PC-3 (cell line): ENCODE results near the gene IRF1. TPM values are rescaled to one million over a fixed set of nuclear protein-coding genes. Genes with fewer than 3 reads are reported as not detected.

Experiments used
- ATAC-seq: fragments of 200-7000 bp; cut with Tn5 transposase; 2 replicates; pipeline ENCODE4 v1.9.1; 2020; ENCODE audit warnings: mild to moderate bottlenecking, moderate library complexity
- BruUV-seq: library from RNA; stranded (reverse); fragments of 400-500 nt; replicated peaks from 2 replicates; lab custom pipeline; 2021; lab: Mats Ljungman, UMichigan
- CTCF ChIA-PET: fragments of 300-600 bp; sonication (Branson Sonifier 250); formaldehyde crosslinking; loops from one replicate; lab custom pipeline; 2022; ENCODE audit warnings: antibody characterized with exemption; lab: Charles Lee
- POLR2A ChIA-PET: fragments of 300-600 bp; sonication (Branson Sonifier 250); formaldehyde crosslinking; loops from one replicate; lab custom pipeline; 2022; ENCODE audit warnings: antibody characterized with exemption; ENCODE audit not compliant: unreplicated experiment; lab: Charles Lee
- DNase-seq: peaks from one replicate; pipeline ENCODE4 v3.0.0-alpha.2; 2015
- H2AFZ ChIP-seq: fragments of 300-600 bp; sonication (generic); 2 replicates; pipeline ENCODE4 v1.6.0; 2016; ENCODE audit warnings: antibody characterized with exemption, low read length
- H3F3A ChIP-seq: fragments of 300-600 bp; sonication (generic); one replicate; pipeline ENCODE4 v1.6.0; 2017; ENCODE audit warnings: antibody characterized with exemption, low read length, control low read depth, mild to moderate bottlenecking; ENCODE audit not compliant: unreplicated experiment
- H3K27ac ChIP-seq: fragments of 300-600 bp; sonication (generic); 2 replicates; pipeline ENCODE4 v1.5.1; 2016; ENCODE audit warnings: mild to moderate bottlenecking, low read length
- H3K27me3 ChIP-seq: fragments of 300-600 bp; sonication (generic); 2 replicates; pipeline ENCODE4 v1.6.1; 2016; ENCODE audit warnings: low read length, mixed read lengths
- H3K36me3 ChIP-seq: fragments of 300-600 bp; sonication (generic); 2 replicates; pipeline ENCODE4 v1.6.1; 2016; ENCODE audit warnings: low read depth, mixed run types, low read length, mixed read lengths
- H3K4me1 ChIP-seq: fragments of 300-600 bp; sonication (generic); 2 replicates; pipeline ENCODE4 v1.5.1; 2016; ENCODE audit warnings: low read length; ENCODE audit not compliant: insufficient read depth
- H3K4me2 ChIP-seq: fragments of 300-600 bp; sonication (generic); 2 replicates; pipeline ENCODE4 v1.6.0; 2016; ENCODE audit warnings: low read length
- H3K4me3 ChIP-seq: fragments of 300-600 bp; sonication (generic); 2 replicates; pipeline ENCODE4 v1.5.1; 2016; ENCODE audit warnings: mild to moderate bottlenecking, low read length, mixed read lengths
- H3K79me2 ChIP-seq: fragments of 300-600 bp; sonication (generic); 2 replicates; pipeline ENCODE4 v1.6.1; 2017; ENCODE audit warnings: low read length, mixed read lengths
- H3K9ac ChIP-seq: fragments of 300-600 bp; sonication (generic); 2 replicates; pipeline ENCODE4 v1.6.0; 2016; ENCODE audit warnings: mild to moderate bottlenecking, low read length
- H3K9me2 ChIP-seq: fragments of 300-600 bp; sonication (generic); replicated peaks from 2 replicates; pipeline ENCODE4 v1.6.1; 2016; ENCODE audit warnings: mixed run types, low read length, mixed read lengths
- H3K9me3 ChIP-seq: fragments of 300-600 bp; sonication (generic); 2 replicates; pipeline ENCODE4 v1.6.1; 2016; ENCODE audit warnings: low read length, mixed read lengths
- H4K20me1 ChIP-seq: fragments of 300-600 bp; sonication (generic); 2 replicates; pipeline ENCODE4 v1.6.1; 2016; ENCODE audit warnings: low read length, mixed read lengths
- EZH2 ChIP-seq: fragments of 300-600 bp; sonication (generic); IDR thresholded peaks from one replicate; pipeline ENCODE4 v1.6.1; 2017; ENCODE audit warnings: antibody characterized with exemption, mild to moderate bottlenecking, low read length; ENCODE audit not compliant: unreplicated experiment
- EZH2phosphoT487 ChIP-seq: fragments of 300-600 bp; sonication (generic); IDR thresholded peaks from 2 replicates; pipeline ENCODE4 v1.6.1; 2018; ENCODE audit warnings: mild to moderate bottlenecking, antibody characterized with exemption, low read length, borderline replicate concordance
- intact Hi-C: fragments of 100-400 bp; cut with micrococcal nuclease; formaldehyde crosslinking; loops from 2 replicates; pipeline ENCODE4 v1.9.0; 2023
- total RNA-seq: library from RNA; depleted of rRNA; stranded (reverse); fragments of >200 nt; gene quantifications from 2 replicates; pipeline ENCODE4 v1.2.3, GENCODE V29; 2014
- TF ChIP-seq, protein P1 (sequence below): fragments of 300-600 bp; sonication (generic); conservative IDR thresholded peaks from 2 replicates; pipeline ENCODE4 v1.5.1; 2017; ENCODE audit warnings: antibody characterized with exemption, low read depth, mild to moderate bottlenecking, low read length

IRF1 gene
- total RNA-seq, 1 experiment from 2014 or later = 21.1 TPM

DNA sequence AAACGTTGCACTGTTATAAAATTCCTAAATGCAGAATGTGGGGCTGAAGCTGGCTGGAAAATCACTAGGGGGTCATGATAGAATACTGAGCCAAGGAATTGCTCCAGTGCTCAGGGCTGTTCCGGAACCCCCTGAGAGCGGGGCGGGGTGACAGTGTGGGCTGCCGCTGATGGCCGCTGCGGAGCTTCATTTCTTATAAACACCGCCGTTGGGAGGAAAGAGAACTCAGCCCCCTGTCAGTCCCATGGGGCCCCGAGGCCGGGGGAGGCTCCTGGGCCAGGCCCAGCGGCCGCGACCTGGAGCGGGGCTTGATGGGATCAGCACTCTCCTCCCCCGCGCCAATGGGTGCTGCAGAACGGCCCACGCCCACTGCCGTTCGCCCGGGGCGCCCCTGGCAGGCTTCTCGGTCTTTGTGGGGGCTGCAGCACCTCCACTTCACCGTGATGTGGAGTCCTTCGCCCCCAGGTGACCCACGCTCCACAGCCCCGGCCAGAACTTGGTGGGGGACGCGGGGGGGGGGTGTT lies 5.2 kb upstream of the IRF1 start:
- Histone ChIP-seq H3K9ac (peak overlapping the region; percentile 72), H3K4me1 (peaks cover 51% of the 10 kb centered on the region), H3K27ac (peak overlapping the region; percentile 84), H3K36me3 (no peaks in the 10 kb centered on the region), H3K79me2 (no peaks in the 10 kb centered on the region), H2AFZ (peak overlapping the region; percentile 77), H3K4me2 (peak overlapping the region; percentile 87), H3K4me3 (peak overlapping the region; percentile 85), H4K20me1 (no peaks in the 10 kb centered on the region), H3K27me3 (no peaks in the 10 kb centered on the region), H3F3A (no peaks in the 10 kb centered on the region), H3K9me3 (no peaks in the 10 kb centered on the region), H3K9me2 (no peaks in the 10 kb centered on the region)
- BruUV-seq = no TSS peak
- ChIA-PET CTCF (interaction anchor here (0.6 to 1.3 kb wide), 2 partner anchors 84 to 203 kb away, joined by 3 to 5 read pairs; no protein-coding TSS in a partner anchor), POLR2A (interaction anchor here (0.5 to 1.0 kb wide), 3 partner anchors 79 to 325 kb away, joined by 5 to 18 read pairs (median 12); no protein-coding TSS in a partner anchor)
- peak; percentile 39 for ATAC-seq
- peak; percentile 72 for DNase-seq
- intact Hi-C loops = loop anchor here (2.0 to 10.0 kb wide), 4 partner anchors 81 to 201 kb away; partner anchors contain the start of gene SLC22A4
- TF ChIP-seq, protein P1, sequence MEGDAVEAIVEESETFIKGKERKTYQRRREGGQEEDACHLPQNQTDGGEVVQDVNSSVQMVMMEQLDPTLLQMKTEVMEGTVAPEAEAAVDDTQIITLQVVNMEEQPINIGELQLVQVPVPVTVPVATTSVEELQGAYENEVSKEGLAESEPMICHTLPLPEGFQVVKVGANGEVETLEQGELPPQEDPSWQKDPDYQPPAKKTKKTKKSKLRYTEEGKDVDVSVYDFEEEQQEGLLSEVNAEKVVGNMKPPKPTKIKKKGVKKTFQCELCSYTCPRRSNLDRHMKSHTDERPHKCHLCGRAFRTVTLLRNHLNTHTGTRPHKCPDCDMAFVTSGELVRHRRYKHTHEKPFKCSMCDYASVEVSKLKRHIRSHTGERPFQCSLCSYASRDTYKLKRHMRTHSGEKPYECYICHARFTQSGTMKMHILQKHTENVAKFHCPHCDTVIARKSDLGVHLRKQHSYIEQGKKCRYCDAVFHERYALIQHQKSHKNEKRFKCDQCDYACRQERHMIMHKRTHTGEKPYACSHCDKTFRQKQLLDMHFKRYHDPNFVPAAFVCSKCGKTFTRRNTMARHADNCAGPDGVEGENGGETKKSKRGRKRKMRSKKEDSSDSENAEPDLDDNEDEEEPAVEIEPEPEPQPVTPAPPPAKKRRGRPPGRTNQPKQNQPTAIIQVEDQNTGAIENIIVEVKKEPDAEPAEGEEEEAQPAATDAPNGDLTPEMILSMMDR = no peak
- TF ChIP-seq EZH2 = no peak
- TF ChIP-seq EZH2phosphoT487 = no peak

DNA sequence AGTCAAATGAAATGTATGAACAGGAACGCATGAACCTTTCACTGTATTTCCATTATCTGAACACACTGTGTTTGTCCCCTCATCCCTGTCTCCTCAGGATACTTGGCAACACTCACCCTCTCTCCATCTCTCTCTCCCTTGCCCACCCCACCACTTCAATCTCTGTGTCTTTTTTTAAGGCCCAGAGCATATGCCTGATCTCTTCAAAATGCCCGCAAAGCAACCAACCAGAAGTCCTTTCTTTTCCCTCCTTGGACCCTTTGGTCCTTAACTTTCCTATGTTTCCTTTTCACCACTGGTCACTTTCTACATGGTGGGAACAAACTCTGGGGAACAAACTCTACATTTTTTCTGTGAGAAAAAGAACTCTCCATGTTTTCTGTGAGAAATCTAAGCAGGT lies 3.2 kb upstream of the IRF1 start:
- intact Hi-C loops = loop anchor here (10.0 kb wide), 1 partner anchor 199 kb away; the partner anchor contains the start of gene SLC22A4

More for the DNA sequence above, 3.2 kb upstream of the IRF1 start:
- peaks cover 46% of the 10 kb centered on the region for H3K4me1 ChIP-seq
- no peak overlapping the region for H3K4me2 ChIP-seq
- TF ChIP-seq EZH2phosphoT487 = no peak
- no peak for TF ChIP-seq EZH2
- TF ChIP-seq, protein P1 = no peak
- BruUV-seq = no TSS peak
- peaks cover 12% of the 10 kb centered on the region for H4K20me1 ChIP-seq
- ATAC-seq (no peak), DNase-seq (no peak)
- H3K9me3 ChIP-seq = no peaks in the 10 kb centered on the region
- H3K79me2 ChIP-seq = peaks cover 16% of the 10 kb centered on the region
- H3K36me3 ChIP-seq = no peaks in the 10 kb centered on the region
- no peaks in the 10 kb centered on the region for H3K9me2 ChIP-seq
- CTCF ChIA-PET = no interaction called here
- POLR2A ChIA-PET = no interaction called here
- no peaks in the 10 kb centered on the region for H3F3A ChIP-seq
- H3K27ac ChIP-seq = no peak overlapping the region
- H3K4me3 ChIP-seq = no peak overlapping the region
- H3K27me3 ChIP-seq = no peaks in the 10 kb centered on the region
- H2AFZ ChIP-seq = no peak overlapping the region
- no peak overlapping the region for H3K9ac ChIP-seq
